Thyroid gland (tissue), 4 donors: ENCODE measurements around the gene ICOS.

Experiments used
- CTCF ChIP-seq, 6 experiments: fragments of 200-600 bp in 3 of 6; fragments of 450-650 bp in 3 of 6; sonication (generic) in 3 of 6; IDR thresholded peaks; one replicate each; pipeline ENCODE4 v1.5.1; 2016 to 2019; ENCODE audit warnings: antibody characterized with exemption in 6 of 6, mild to moderate bottlenecking in 2 of 6, inconsistent platforms in 1 of 6, moderate library complexity in 1 of 6
- POLR2A ChIP-seq, 2 donors: fragments of 450-650 bp; IDR thresholded peaks; one replicate each; pipeline ENCODE4 v1.6.1; 2017; ENCODE audit warnings: antibody characterized with exemption in 2 of 2, mild to moderate bottlenecking in 2 of 2, moderate library complexity in 1 of 2

GRCh38 chr2:203972066-203972465 lies 35.5 kb downstream of the ICOS start:
- TF ChIP-seq CTCF (IDR thresholded peaks at IDR 0.05) (no peak), POLR2A (IDR thresholded peaks at IDR 0.05) (no peak)
